Caco-2 (cell line): ENCODE results near the gene DHDDS. TPM values are rescaled to one million over a fixed set of nuclear protein-coding genes. Genes with fewer than 3 reads are reported as not detected.

ENCODE experiments used
- BruUV-seq: library from RNA; stranded (reverse); fragments of 400-500 nt; replicated peaks from 2 replicates; lab custom pipeline; 2021; lab: Mats Ljungman, UMichigan
- CTCF ChIA-PET: fragments of 300-600 bp; sonication (Branson Sonifier 250); formaldehyde crosslinking; loops from one replicate; lab custom pipeline; 2022; ENCODE audit warnings: antibody characterized with exemption; lab: Charles Lee
- POLR2A ChIA-PET: fragments of 300-600 bp; sonication (Branson Sonifier 250); formaldehyde crosslinking; loops from one replicate; lab custom pipeline; 2022; ENCODE audit warnings: antibody characterized with exemption; lab: Charles Lee
- DNase-seq, 2 experiments: peaks; one replicate each; pipeline versions ENCODE4 v3.0.0 to v3.0.0-alpha.2; 2020 to 2022
- H3K27me3 ChIP-seq: replicated peaks from 2 replicates; pipeline ENCODE4 v1.6.0; 2011; ENCODE audit warnings: low read length; ENCODE audit not compliant: control insufficient read depth, insufficient read depth
- H3K36me3 ChIP-seq: 2 replicates; pipeline ENCODE4 v1.5.1; 2011; ENCODE audit warnings: low read length; ENCODE audit not compliant: control insufficient read depth, insufficient read depth
- H3K4me1 ChIP-seq: fragments of 250-450 bp; sonication (Bioruptor Pico); 2 replicates; pipeline ENCODE4 v1.5.1; 2020; ENCODE audit warnings: mild to moderate bottlenecking
- H3K4me3 ChIP-seq: 2 replicates; pipeline ENCODE4 v1.5.1; 2011; ENCODE audit warnings: low read depth, mild to moderate bottlenecking, control low read depth, low read length
- H3K9me3 ChIP-seq: fragments of 250-450 bp; sonication (Bioruptor Pico); 2 replicates; pipeline ENCODE4 v1.5.1; 2020; ENCODE audit warnings: mild to moderate bottlenecking, moderate library complexity
- H3K27ac Mint-ChIP-seq: one replicate; pipeline ENCODE4 v1.8.0; 2022; ENCODE audit warnings: mixed read lengths; ENCODE audit not compliant: unreplicated experiment
- H3K27me3 Mint-ChIP-seq: one replicate; pipeline ENCODE4 v1.8.0; 2022; ENCODE audit warnings: mixed read lengths; ENCODE audit not compliant: insufficient read depth, unreplicated experiment
- H3K36me3 Mint-ChIP-seq: one replicate; pipeline ENCODE4 v1.8.0; 2022; ENCODE audit warnings: mild to moderate bottlenecking, mixed read lengths; ENCODE audit not compliant: insufficient read depth, unreplicated experiment
- H3K4me1 Mint-ChIP-seq: one replicate; pipeline ENCODE4 v1.8.0; 2022; ENCODE audit warnings: low read depth, mixed read lengths; ENCODE audit not compliant: unreplicated experiment
- H3K4me3 Mint-ChIP-seq: one replicate; pipeline ENCODE4 v1.8.0; 2022; ENCODE audit warnings: mild to moderate bottlenecking, moderate library complexity, mixed read lengths; ENCODE audit not compliant: unreplicated experiment
- H3K9me3 Mint-ChIP-seq: one replicate; pipeline ENCODE4 v1.8.0; 2022; ENCODE audit warnings: mixed read lengths; ENCODE audit not compliant: unreplicated experiment
- intact Hi-C: fragments of 100-400 bp; cut with micrococcal nuclease; formaldehyde crosslinking; loops from one replicate; pipeline ENCODE4 v1.10.0; 2022; ENCODE audit not compliant: unreplicated experiment
- total RNA-seq: library from RNA; stranded (reverse); gene quantifications from 2 replicates; pipeline ENCODE4 v1.2.3, GENCODE V29; 2022
- TF ChIP-seq, protein P1 (sequence below), 2 experiments: fragments of 200-600 bp in 1 of 2; IDR thresholded peaks; 1 replicate in 1 of 2; 2 replicates in 1 of 2; pipeline versions ENCODE4 v1.5.1 to v1.8.0; 2011 to 2022; ENCODE audit warnings: antibody characterized with exemption in 1 of 2, control low read depth in 1 of 2, inconsistent platforms in 1 of 2, low read depth in 1 of 2, low read length in 1 of 2, mild to moderate bottlenecking in 1 of 2, moderate library complexity in 1 of 2; ENCODE audit not compliant: insufficient read depth in 1 of 2, severe bottlenecking in 1 of 2, unreplicated experiment in 1 of 2

Gene DHDDS
- total RNA-seq, 1 experiment from 2014 or later, result 55.6 TPM

DNA sequence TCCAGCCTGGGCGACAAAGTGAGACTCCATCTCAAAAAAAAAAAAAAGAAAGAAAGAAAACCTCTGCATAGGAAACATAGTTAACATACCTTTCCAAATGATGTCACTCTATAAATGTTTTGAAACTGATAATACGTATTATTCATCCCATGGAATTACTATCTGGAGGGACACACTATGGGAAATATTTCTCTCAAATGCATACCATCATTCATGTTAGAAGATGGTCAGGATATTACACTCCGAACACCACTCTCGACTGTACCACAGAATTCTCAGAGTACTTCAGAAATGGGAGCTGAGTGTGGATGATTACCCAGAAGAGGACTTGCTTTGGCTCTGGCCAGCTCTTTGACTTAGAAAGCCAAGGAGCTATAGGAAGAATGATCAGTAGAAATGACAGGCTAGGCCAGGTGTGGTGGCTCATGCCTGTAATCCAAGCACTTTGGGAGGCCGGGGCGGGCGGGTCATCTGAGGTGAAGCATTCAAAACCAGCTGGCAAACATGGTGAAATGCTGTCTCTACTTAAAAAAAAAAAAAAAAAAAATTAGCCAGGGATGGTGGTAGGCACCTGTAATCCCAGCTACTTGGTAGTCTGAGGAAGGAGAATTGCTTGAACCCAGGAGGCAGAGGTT is 26.7 kb upstream of the DHDDS start:
- no peak overlapping the region for H3K27ac Mint-ChIP-seq
- no TSS peak for BruUV-seq
- no peaks in the 10 kb centered on the region for H3K27me3 Mint-ChIP-seq
- H3K36me3 ChIP-seq, result no peaks in the 10 kb centered on the region
- no peak overlapping the region for H3K4me3 ChIP-seq
- TF ChIP-seq, protein P1, sequence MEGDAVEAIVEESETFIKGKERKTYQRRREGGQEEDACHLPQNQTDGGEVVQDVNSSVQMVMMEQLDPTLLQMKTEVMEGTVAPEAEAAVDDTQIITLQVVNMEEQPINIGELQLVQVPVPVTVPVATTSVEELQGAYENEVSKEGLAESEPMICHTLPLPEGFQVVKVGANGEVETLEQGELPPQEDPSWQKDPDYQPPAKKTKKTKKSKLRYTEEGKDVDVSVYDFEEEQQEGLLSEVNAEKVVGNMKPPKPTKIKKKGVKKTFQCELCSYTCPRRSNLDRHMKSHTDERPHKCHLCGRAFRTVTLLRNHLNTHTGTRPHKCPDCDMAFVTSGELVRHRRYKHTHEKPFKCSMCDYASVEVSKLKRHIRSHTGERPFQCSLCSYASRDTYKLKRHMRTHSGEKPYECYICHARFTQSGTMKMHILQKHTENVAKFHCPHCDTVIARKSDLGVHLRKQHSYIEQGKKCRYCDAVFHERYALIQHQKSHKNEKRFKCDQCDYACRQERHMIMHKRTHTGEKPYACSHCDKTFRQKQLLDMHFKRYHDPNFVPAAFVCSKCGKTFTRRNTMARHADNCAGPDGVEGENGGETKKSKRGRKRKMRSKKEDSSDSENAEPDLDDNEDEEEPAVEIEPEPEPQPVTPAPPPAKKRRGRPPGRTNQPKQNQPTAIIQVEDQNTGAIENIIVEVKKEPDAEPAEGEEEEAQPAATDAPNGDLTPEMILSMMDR (IDR thresholded peaks at IDR 0.05; ENCODE audit: insufficient read depth in 1 of 2, low read depth in 1 of 2, low read length in 1 of 2, severe bottlenecking in 1 of 2, unreplicated experiment in 1 of 2), result no peak
- ChIA-PET CTCF (interaction anchor here (0.6 to 0.7 kb wide), 3 partner anchors 10 to 595 kb away, joined by 3 to 9 read pairs (median 5); no protein-coding TSS in a partner anchor), POLR2A (no interaction called here)
- peaks cover under 1% of the 10 kb centered on the region for H3K36me3 Mint-ChIP-seq
- H3K9me3 ChIP-seq, result no peaks in the 10 kb centered on the region
- H3K4me1 Mint-ChIP-seq, result no peaks in the 10 kb centered on the region
- no peak overlapping the region for H3K4me3 Mint-ChIP-seq
- no peaks in the 10 kb centered on the region for H3K27me3 ChIP-seq
- peaks cover 12% of the 10 kb centered on the region for H3K4me1 ChIP-seq
- DNase-seq, result no peak
- intact Hi-C loops, result no loop called here
- H3K9me3 Mint-ChIP-seq, result no peaks in the 10 kb centered on the region

DNA sequence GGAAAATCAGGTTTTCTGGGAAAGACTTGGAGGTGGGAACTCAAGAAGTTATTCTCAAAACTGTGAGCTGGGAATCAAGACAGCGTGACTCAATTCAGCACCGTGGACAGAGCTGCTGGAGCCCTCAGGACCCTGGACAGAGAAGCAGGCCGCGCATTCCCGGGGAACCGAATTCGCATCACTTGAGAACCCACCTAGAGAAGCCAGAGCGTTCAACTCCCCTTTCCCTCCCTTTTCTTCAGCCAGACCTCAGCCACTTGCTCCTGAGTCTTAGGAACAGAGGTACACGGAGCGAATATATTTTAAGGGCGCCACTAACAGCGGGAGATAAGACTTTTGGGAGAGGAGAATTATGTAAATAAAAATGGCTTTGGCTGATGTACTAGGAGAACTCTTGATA is 23.5 kb upstream of the DHDDS start:
- Mint-ChIP-seq H3K27me3 (no peaks in the 10 kb centered on the region), H3K4me1 (peaks cover 7% of the 10 kb centered on the region), H3K4me3 (no peak overlapping the region), H3K36me3 (no peaks in the 10 kb centered on the region), H3K27ac (no peak overlapping the region), H3K9me3 (no peaks in the 10 kb centered on the region)
- DNase-seq, result peak; percentile 68 to 85
- Histone ChIP-seq H3K9me3 (no peaks in the 10 kb centered on the region), H3K36me3 (no peaks in the 10 kb centered on the region), H3K4me1 (peaks cover 30% of the 10 kb centered on the region), H3K27me3 (no peaks in the 10 kb centered on the region), H3K4me3 (no peak overlapping the region)
- TF ChIP-seq, protein P1 (IDR thresholded peaks at IDR 0.05; ENCODE audit: insufficient read depth in 1 of 2, low read depth in 1 of 2, low read length in 1 of 2, severe bottlenecking in 1 of 2, unreplicated experiment in 1 of 2), result no peak
- no TSS peak for BruUV-seq
- intact Hi-C loops, result no loop called here
- CTCF ChIA-PET, result interaction anchor here (0.5 to 1.0 kb wide), 2 partner anchors 9 to 10 kb away, joined by 4 to 12 read pairs; no protein-coding TSS in a partner anchor
- POLR2A ChIA-PET, result no interaction called here

DNA sequence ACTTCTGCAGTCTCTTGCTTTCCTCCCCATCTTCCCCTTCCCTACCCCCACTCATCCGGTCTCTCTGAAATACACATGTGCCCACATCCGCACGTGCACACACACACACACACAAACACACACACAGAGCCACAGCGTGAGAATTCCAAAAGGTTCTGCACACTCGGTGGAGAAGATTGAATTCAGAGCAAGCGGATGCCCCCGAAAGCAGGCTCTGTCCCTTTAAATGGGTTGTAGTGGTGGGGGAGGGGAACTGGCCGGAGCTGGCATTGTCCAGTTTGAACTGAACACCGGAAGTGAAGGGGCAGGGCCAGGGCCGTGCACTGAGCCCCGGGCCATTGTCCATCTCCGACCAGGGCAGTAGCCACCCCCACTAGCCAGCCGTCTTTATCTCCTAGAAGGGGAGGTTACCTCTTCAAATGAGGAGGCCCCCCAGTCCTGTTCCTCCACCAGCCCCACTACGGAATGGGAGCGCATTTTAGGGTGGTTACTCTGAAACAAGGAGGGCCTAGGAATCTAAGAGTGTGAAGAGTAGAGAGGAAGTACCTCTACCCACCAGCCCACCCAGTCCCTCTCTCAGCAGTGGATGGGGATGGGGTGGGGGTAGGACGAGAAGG is 22.8 kb upstream of the DHDDS start:
- intact Hi-C loops, result no loop called here
- peaks cover 7% of the 10 kb centered on the region for H3K4me1 Mint-ChIP-seq
- POLR2A ChIA-PET, result no interaction called here
- Histone ChIP-seq H3K4me1 (peaks cover 30% of the 10 kb centered on the region), H3K27me3 (no peaks in the 10 kb centered on the region), H3K4me3 (no peak overlapping the region), H3K36me3 (no peaks in the 10 kb centered on the region), H3K9me3 (no peaks in the 10 kb centered on the region)
- H3K27ac Mint-ChIP-seq, result no peak overlapping the region
- TF ChIP-seq, protein P1 (IDR thresholded peaks at IDR 0.05; ENCODE audit: insufficient read depth in 1 of 2, low read depth in 1 of 2, low read length in 1 of 2, severe bottlenecking in 1 of 2, unreplicated experiment in 1 of 2), result no peak
- H3K27me3 Mint-ChIP-seq, result no peaks in the 10 kb centered on the region
- no peaks in the 10 kb centered on the region for H3K36me3 Mint-ChIP-seq
- CTCF ChIA-PET, result interaction anchor here (0.7 kb wide), 1 partner anchor 14 kb away, joined by 4 read pairs; no protein-coding TSS in a partner anchor
- no TSS peak for BruUV-seq
- DNase-seq, result peak; percentile 8 to 57
- H3K9me3 Mint-ChIP-seq, result no peaks in the 10 kb centered on the region
- H3K4me3 Mint-ChIP-seq, result no peak overlapping the region
